ENCODE data around the gene C12orf43.
A peak's percentile ranks its signal among the peaks of the same experiment; 100 is the strongest.

The C12orf43 gene

GRCh38 chr12:121001060-121001459, 15.2 kb downstream of the C12orf43 start:
- intact Hi-C loops (cut with DNase I), result no loop called here
- peak in 1 of 10 donors; percentile 45 for DNase-seq

GRCh38 chr12:121000530-121000929, 15.8 kb downstream of the C12orf43 start:
- intact Hi-C loops (cut with DNase I), result no loop called here
- no peak for DNase-seq

- intact Hi-C loops (cut with DNase I), result no loop called here
- no peak for DNase-seq
These were observed 16.8 kb downstream of the C12orf43 start for GRCh38 chr12:120999191-121000120.

GRCh38 chr12:120998435-120998834, 17.9 kb downstream of the C12orf43 start:
- DNase-seq, result no peak
- intact Hi-C loops (cut with DNase I), result no loop called here

GRCh38 chr12:120997448-120997847, 18.8 kb downstream of the C12orf43 start:
- DNase-seq, result no peak
- intact Hi-C loops (cut with DNase I), result no loop called here

GRCh38 chr12:120996133-120996746, 20.0 kb downstream of the C12orf43 start:
- peak in 1 of 10 donors; percentile 42 for DNase-seq
- intact Hi-C loops (cut with DNase I), result no loop called here

- intact Hi-C loops (cut with DNase I), result no loop called here
These were observed 21.5 kb downstream of the C12orf43 start for GRCh38 chr12:120994589-120995337.

GRCh38 chr12:120994059-120994458, 22.2 kb downstream of the C12orf43 start:
- peak in 1 of 10 donors; percentile 49 for DNase-seq
- intact Hi-C loops (cut with DNase I), result no loop called here

More at GRCh38 chr12:120994589-120995337, 21.5 kb downstream of the C12orf43 start:
- DNase-seq, result no peak

GRCh38 chr12:120993496-120993895, 22.8 kb downstream of the C12orf43 start:
- DNase-seq, result peak in 2 of 10 donors; percentile 44 to 55
- intact Hi-C loops (cut with DNase I), result no loop called here

- intact Hi-C loops (cut with DNase I), result no loop called here
- no peak for DNase-seq
These were observed 23.3 kb downstream of the C12orf43 start for GRCh38 chr12:120992989-120993388.

GRCh38 chr12:120991965-120992364, 24.3 kb downstream of the C12orf43 start:
- DNase-seq, result no peak
- intact Hi-C loops (cut with DNase I), result no loop called here

- intact Hi-C loops (cut with DNase I), result no loop called here
These were observed 25.7 kb downstream of the C12orf43 start for GRCh38 chr12:120990487-120991055.

GRCh38 chr12:120989687-120990086, 26.6 kb downstream of the C12orf43 start:
- DNase-seq, result no peak
- intact Hi-C loops (cut with DNase I), result no loop called here

More at GRCh38 chr12:120990487-120991055, 25.7 kb downstream of the C12orf43 start:
- no peak for DNase-seq

GRCh38 chr12:120988658-120989057, 27.6 kb downstream of the C12orf43 start:
- DNase-seq, result peak in 2 of 10 donors; percentile 70 to 75
- intact Hi-C loops (cut with DNase I), result no loop called here

GRCh38 chr12:120988234-120988633, 28.1 kb downstream of the C12orf43 start:
- DNase-seq, result no peak
- intact Hi-C loops (cut with DNase I), result no loop called here

- peak in 2 of 10 donors; percentile 5 to 8 for DNase-seq
- intact Hi-C loops (cut with DNase I), result no loop called here
These were observed 31.9 kb downstream of the C12orf43 start for GRCh38 chr12:120984351-120984898.

- intact Hi-C loops (cut with DNase I), result no loop called here
- DNase-seq, result peak in 2 of 10 donors; percentile 17 to 52
These were observed 32.5 kb downstream of the C12orf43 start for GRCh38 chr12:120983759-120984158.

- DNase-seq, result peak in 1 of 10 donors; percentile 3
- intact Hi-C loops (cut with DNase I), result no loop called here
These were observed 33.6 kb downstream of the C12orf43 start for GRCh38 chr12:120982659-120983058.

GRCh38 chr12:120981407-120981941, 34.8 kb downstream of the C12orf43 start:
- intact Hi-C loops (cut with DNase I), result no loop called here
- DNase-seq, result peak in 1 of 10 donors; percentile 1
